ENCODE results near the gene SMARCA4. TPM values are rescaled to one million over a fixed set of nuclear protein-coding genes. Genes with fewer than 3 reads are reported as not detected.

SMARCA4 gene
- total RNA-seq, 6 experiments from 2014 or later, result 26.3 to 45.8 (median 27.7) TPM

- DNase-seq (no peak), ATAC-seq (peak in 1 of 4 donors; percentile 9)
- H3K27me3 ChIP-seq, result no peaks in the 10 kb centered on the region
- peaks cover 0 to 60% (median 9%) of the 10 kb centered on the region in 4 donors for H3K36me3 ChIP-seq
- no peak overlapping the region for H3K27ac ChIP-seq
- no peak overlapping the region for H3K4me3 ChIP-seq
- intact Hi-C loops (cut with DNase I), result no loop called here
- no peaks in the 10 kb centered on the region for H3K9me3 ChIP-seq
- no peak for TF ChIP-seq CTCF (IDR thresholded peaks at IDR 0.05)
- TF ChIP-seq POLR2A (IDR thresholded peaks at IDR 0.05), result no peak
- 100% methylated on average over 1 of the region's 9 CpGs for WGBS (ENCODE audit: insufficient coverage, low coverage, low lambda C conversion rate, missing lambda C conversion rate)
- H3K4me1 ChIP-seq, result no peaks in the 10 kb centered on the region
Measured at GRCh38 chr19:11010041-11010440, 49.2 kb downstream of the SMARCA4 start.

GRCh38 chr19:11012507-11012906 lies 51.7 kb downstream of the SMARCA4 start:
- H3K27ac ChIP-seq, result no peak overlapping the region
- H3K4me1 ChIP-seq, result no peaks in the 10 kb centered on the region
- ATAC-seq (no peak), DNase-seq (no peak)
- H3K27me3 ChIP-seq, result no peaks in the 10 kb centered on the region
- 80% methylated on average over 9 of the region's 12 CpGs for WGBS (ENCODE audit: insufficient coverage, low coverage, low lambda C conversion rate, missing lambda C conversion rate)
- H3K36me3 ChIP-seq, result peaks cover 0 to 62% (median 9%) of the 10 kb centered on the region in 4 donors
- no peak overlapping the region for H3K4me3 ChIP-seq
- intact Hi-C loops (cut with DNase I), result no loop called here
- no peak for TF ChIP-seq CTCF (IDR thresholded peaks at IDR 0.05)
- TF ChIP-seq POLR2A (IDR thresholded peaks at IDR 0.05), result no peak
- no peaks in the 10 kb centered on the region for H3K9me3 ChIP-seq

GRCh38 chr19:11013771-11014170 lies 52.9 kb downstream of the SMARCA4 start:
- intact Hi-C loops (cut with DNase I), result no loop called here

GRCh38 chr19:11014403-11014911 lies 53.6 kb downstream of the SMARCA4 start:
- Histone ChIP-seq H3K4me3 (no peak overlapping the region), H3K27me3 (no peaks in the 10 kb centered on the region), H3K27ac (no peak overlapping the region), H3K36me3 (peaks cover 0 to 56% (median 14%) of the 10 kb centered on the region in 4 donors), H3K4me1 (no peaks in the 10 kb centered on the region), H3K9me3 (no peaks in the 10 kb centered on the region)
- TF ChIP-seq POLR2A (IDR thresholded peaks at IDR 0.05), result no peak
- no peak for TF ChIP-seq CTCF (IDR thresholded peaks at IDR 0.05)
- ATAC-seq (no peak), DNase-seq (no peak)
- WGBS (ENCODE audit: insufficient coverage, low coverage, low lambda C conversion rate, missing lambda C conversion rate), result 98% methylated on average over 5 of the region's 12 CpGs
- intact Hi-C loops (cut with DNase I), result no loop called here

More at GRCh38 chr19:11013771-11014170, 52.9 kb downstream of the SMARCA4 start:
- 92% methylated on average over 2 of the region's 7 CpGs for whole genome bisulfite sequencing (ENCODE audit: insufficient coverage, low coverage, low lambda C conversion rate, missing lambda C conversion rate)
- Histone ChIP-seq H3K4me1 (no peaks in the 10 kb centered on the region), H3K27ac (no peak overlapping the region), H3K27me3 (no peaks in the 10 kb centered on the region), H3K36me3 (peaks cover 0 to 54% (median 10%) of the 10 kb centered on the region in 4 donors), H3K9me3 (no peaks in the 10 kb centered on the region), H3K4me3 (no peak overlapping the region)
- TF ChIP-seq POLR2A (IDR thresholded peaks at IDR 0.05) (no peak), CTCF (IDR thresholded peaks at IDR 0.05) (no peak)
- peak in 1 of 3 donors; percentile 41 for DNase-seq
- no peak for ATAC-seq

Data from right lobe of liver (tissue), 6 donors.